Stimulated activated CD8-positive, alpha-beta memory T cell treated with anti-CD3 and anti-CD28 coated beads, Interleukin-15, amount 100 ng/mL, for 4 hours (primary cell): ENCODE data around the gene OPN1MW.
"Not testable (repeated sequence)": the region's sequence is repeated elsewhere in the genome, so short reads cannot be mapped to it uniquely, and the experiment has no call there.

Source experiments
- DNase-seq, 2 donors: peaks; one replicate each; pipeline ENCODE4 v3.0.0-alpha.2; 2020; ENCODE audit warnings: low read depth in 2 of 2

OPN1MW gene

DNA sequence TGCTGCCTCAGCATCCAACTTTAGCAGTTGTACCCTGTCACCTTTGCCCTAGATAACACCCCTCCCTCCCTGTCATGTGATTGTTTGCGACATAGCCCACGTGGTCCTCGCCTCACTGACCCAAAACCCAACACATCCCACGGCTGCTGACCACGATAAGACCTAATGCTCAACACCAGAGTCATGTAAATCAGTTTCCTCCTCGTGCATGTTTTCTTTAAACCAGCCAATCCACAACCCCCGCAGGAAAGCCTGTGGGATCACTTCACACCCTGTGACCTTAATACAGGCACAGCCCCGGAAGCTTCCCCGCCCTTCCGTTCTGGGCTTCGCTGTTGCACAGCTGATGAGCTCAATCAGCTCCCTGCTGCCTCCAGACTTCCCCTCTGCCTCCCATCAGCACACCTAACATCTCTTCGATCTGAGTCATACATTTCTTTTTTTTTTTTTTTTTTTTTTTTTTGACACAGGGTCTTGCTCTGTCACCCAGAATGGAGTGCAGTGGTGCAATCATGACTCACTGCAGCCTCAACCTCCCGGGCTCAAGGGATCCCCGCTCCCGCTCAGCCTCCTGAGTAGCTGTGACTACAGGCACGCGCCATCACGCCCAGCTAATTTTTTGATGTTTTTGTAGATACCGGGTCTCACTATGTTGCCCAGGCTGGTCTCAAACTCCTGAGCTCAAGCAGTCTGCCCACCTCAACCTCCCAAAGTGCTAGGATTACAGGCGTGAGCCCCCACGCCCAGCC, 27.4 kb downstream of the OPN1MW start:
- not testable (repeated sequence) for DNase-seq

GRCh38 chrX:154211057-154211456, 28.7 kb downstream of the OPN1MW start:
- DNase-seq, result not testable (repeated sequence)

- not testable (repeated sequence) for DNase-seq
Measured at GRCh38 chrX:154211499-154211898, 29.1 kb downstream of the OPN1MW start.

DNA sequence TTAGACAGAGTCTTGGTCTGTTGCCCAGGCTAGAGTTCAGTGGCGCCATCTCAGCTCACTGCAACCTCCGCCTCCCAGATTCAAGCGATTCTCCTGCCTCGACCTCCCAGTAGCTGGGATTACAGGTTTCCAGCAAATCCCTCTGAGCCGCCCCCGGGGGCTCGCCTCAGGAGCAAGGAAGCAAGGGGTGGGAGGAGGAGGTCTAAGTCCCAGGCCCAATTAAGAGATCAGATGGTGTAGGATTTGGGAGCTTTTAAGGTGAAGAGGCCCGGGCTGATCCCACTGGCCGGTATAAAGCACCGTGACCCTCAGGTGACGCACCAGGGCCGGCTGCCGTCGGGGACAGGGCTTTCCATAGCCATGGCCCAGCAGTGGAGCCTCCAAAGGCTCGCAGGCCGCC, 37.1 kb downstream of the OPN1MW start, which contains the start of gene OPN1MW2:
OPN1MW2 (plus strand) TSS at position 301 of the 400 bp plus-strand sequence; CDS start at position 361, 60 bp downstream.
- DNase-seq, result not testable (repeated sequence)

GRCh38 chrX:154225292-154225691, 42.9 kb downstream of the OPN1MW start:
- DNase-seq, result not testable (repeated sequence)

DNA sequence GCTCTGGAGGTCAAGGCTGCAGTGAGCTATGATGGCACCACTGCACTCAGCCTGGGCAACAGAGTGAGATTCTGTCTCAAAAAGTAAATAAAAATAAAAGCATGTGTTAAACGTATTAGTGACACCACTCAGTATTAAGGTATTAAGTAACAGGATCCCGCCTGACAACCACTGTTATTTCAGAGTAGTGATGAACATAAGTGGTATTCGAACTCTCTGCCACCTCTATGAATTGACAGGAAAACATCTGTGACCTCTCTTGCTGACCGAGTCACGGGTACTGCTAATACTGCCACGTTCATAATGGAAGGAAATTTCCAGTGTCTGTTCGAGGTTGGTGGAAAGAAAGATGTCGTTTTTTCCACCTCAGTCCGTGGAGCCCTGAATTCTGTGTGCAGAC, 44.3 kb downstream of the OPN1MW start:
- not testable (repeated sequence) for DNase-seq

- DNase-seq, result not testable (repeated sequence)
Measured at GRCh38 chrX:154231443-154231842, 49.0 kb downstream of the OPN1MW start.

GRCh38 chrX:154233620-154234019, 51.2 kb downstream of the OPN1MW start:
- DNase-seq, result not testable (repeated sequence)

GRCh38 chrX:154238939-154239559, 56.7 kb downstream of the OPN1MW start:
- DNase-seq, result not testable (repeated sequence)

DNA sequence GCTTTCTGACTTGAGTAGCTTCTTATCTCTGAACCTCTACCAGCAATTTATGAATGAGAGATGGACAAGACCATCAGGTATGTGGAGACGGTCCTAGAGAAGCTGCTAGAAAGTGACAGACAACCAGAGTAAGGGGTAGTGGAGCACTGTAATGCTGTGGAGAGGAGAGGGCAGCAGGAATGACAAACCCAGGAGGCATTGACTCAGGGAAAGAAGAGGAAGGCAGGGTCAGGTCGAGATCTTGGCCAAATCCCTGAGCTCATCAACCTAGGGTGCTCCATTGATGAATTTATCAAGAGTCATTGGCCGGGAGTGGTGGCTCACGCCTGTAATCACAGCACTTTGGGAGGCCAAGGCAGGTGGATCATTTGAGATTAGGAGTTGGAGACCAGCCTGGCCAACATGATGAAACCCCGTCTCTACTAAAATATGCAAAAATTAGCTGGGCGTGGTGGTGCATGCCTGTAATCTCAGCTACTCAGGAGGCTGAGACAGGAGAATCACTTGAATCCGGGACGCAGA, 57.6 kb downstream of the OPN1MW start:
- not testable (repeated sequence) for DNase-seq
